Measurements from ENCODE around the gene FBXL19.

- TF ChIP-seq POLR2AphosphoS5 (IDR thresholded peaks at IDR 0.05; ENCODE audit: low read depth) (no peak), CTCF (IDR thresholded peaks at IDR 0.05; ENCODE audit: insufficient read depth, low read length) (no peak), GABPA (IDR thresholded peaks at IDR 0.05; ENCODE audit: low read depth) (no peak)
- TF ChIP-seq, protein P1, sequence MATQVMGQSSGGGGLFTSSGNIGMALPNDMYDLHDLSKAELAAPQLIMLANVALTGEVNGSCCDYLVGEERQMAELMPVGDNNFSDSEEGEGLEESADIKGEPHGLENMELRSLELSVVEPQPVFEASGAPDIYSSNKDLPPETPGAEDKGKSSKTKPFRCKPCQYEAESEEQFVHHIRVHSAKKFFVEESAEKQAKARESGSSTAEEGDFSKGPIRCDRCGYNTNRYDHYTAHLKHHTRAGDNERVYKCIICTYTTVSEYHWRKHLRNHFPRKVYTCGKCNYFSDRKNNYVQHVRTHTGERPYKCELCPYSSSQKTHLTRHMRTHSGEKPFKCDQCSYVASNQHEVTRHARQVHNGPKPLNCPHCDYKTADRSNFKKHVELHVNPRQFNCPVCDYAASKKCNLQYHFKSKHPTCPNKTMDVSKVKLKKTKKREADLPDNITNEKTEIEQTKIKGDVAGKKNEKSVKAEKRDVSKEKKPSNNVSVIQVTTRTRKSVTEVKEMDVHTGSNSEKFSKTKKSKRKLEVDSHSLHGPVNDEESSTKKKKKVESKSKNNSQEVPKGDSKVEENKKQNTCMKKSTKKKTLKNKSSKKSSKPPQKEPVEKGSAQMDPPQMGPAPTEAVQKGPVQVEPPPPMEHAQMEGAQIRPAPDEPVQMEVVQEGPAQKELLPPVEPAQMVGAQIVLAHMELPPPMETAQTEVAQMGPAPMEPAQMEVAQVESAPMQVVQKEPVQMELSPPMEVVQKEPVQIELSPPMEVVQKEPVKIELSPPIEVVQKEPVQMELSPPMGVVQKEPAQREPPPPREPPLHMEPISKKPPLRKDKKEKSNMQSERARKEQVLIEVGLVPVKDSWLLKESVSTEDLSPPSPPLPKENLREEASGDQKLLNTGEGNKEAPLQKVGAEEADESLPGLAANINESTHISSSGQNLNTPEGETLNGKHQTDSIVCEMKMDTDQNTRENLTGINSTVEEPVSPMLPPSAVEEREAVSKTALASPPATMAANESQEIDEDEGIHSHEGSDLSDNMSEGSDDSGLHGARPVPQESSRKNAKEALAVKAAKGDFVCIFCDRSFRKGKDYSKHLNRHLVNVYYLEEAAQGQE (IDR thresholded peaks at IDR 0.05; ENCODE audit: insufficient replicate concordance, low read depth) = no peak
These were observed 30.5 kb upstream of the FBXL19 start for GRCh38 chr16:30892670-30893416.
